Progenitor cell of endocrine pancreas (in vitro differentiated cells): Measurements from ENCODE around the gene AGMAT. TPM values are rescaled to one million over a fixed set of nuclear protein-coding genes. Genes with fewer than 3 reads are reported as not detected.

Source experiments
- DNase-seq: peaks from one replicate; pipeline ENCODE4 v3.0.0; 2021; ENCODE audit warnings: low spot score; ENCODE audit not compliant: unreplicated experiment
- H3K27ac Mint-ChIP-seq: 2 replicates; pipeline ENCODE4 v1.8.0; 2021; ENCODE audit warnings: mild to moderate bottlenecking, moderate library complexity, mixed read lengths
- H3K27me3 Mint-ChIP-seq: 2 replicates; pipeline ENCODE4 v1.8.0; 2021; ENCODE audit warnings: mixed read lengths
- H3K36me3 Mint-ChIP-seq: 2 replicates; pipeline ENCODE4 v1.8.0; 2022; ENCODE audit warnings: mixed read lengths; ENCODE audit not compliant: insufficient read depth
- H3K4me1 Mint-ChIP-seq: 2 replicates; pipeline ENCODE4 v1.8.0; 2021; ENCODE audit warnings: low read depth, mixed read lengths
- H3K4me3 Mint-ChIP-seq: 2 replicates; pipeline ENCODE4 v1.8.0; 2021; ENCODE audit warnings: low read depth, mild to moderate bottlenecking, moderate library complexity, mixed read lengths
- H3K9me3 Mint-ChIP-seq: 2 replicates; pipeline ENCODE4 v1.8.0; 2021; ENCODE audit warnings: low read depth, mixed read lengths
- total RNA-seq: library from RNA; stranded (reverse); gene quantifications from 2 replicates; pipeline ENCODE4 v1.2.1, GENCODE V29; 2021
- TF ChIP-seq, protein P1 (sequence below): fragments of 200-600 bp; sonication (generic); IDR thresholded peaks from one replicate; pipeline ENCODE4 v1.5.0; 2021; ENCODE audit warnings: antibody characterized with exemption, mild to moderate bottlenecking; ENCODE audit not compliant: unreplicated experiment

The AGMAT gene
- total RNA-seq, 1 donor from 2014 or later: 3.1 TPM

- Mint-ChIP-seq H3K36me3 (peaks cover 2% of the 10 kb centered on the region), H3K27ac (peak overlapping the region; percentile 41), H3K4me1 (peaks cover 24% of the 10 kb centered on the region), H3K27me3 (no peaks in the 10 kb centered on the region), H3K9me3 (no peaks in the 10 kb centered on the region), H3K4me3 (no peak overlapping the region)
- TF ChIP-seq, protein P1, sequence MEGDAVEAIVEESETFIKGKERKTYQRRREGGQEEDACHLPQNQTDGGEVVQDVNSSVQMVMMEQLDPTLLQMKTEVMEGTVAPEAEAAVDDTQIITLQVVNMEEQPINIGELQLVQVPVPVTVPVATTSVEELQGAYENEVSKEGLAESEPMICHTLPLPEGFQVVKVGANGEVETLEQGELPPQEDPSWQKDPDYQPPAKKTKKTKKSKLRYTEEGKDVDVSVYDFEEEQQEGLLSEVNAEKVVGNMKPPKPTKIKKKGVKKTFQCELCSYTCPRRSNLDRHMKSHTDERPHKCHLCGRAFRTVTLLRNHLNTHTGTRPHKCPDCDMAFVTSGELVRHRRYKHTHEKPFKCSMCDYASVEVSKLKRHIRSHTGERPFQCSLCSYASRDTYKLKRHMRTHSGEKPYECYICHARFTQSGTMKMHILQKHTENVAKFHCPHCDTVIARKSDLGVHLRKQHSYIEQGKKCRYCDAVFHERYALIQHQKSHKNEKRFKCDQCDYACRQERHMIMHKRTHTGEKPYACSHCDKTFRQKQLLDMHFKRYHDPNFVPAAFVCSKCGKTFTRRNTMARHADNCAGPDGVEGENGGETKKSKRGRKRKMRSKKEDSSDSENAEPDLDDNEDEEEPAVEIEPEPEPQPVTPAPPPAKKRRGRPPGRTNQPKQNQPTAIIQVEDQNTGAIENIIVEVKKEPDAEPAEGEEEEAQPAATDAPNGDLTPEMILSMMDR: no peak
- no peak for DNase-seq
Measured at GRCh38 chr1:15620902-15621682, 36.2 kb upstream of the AGMAT start.

DNA sequence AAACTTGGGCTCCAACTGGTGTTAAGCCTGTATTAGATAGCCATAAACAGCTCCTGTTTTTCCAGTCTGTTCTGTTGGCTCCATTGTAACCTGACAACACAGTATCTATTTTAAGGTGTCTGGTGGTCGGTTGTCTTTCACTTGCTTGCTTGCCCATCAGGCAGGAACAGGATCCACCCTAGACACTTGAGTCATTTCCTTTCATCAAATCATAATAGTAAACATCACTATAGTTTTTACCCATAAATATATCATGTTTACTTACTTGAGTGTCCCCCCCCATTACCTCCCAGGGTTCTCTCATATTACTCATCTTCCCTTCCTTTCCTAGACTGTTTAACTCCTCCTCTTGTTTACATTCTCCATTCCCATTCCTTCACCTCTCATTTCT lies 35.3 kb upstream of the AGMAT start:
- H3K27me3 Mint-ChIP-seq: no peaks in the 10 kb centered on the region
- H3K9me3 Mint-ChIP-seq: no peaks in the 10 kb centered on the region
- H3K27ac Mint-ChIP-seq: no peak overlapping the region
- H3K36me3 Mint-ChIP-seq: peaks cover 2% of the 10 kb centered on the region
- peak overlapping the region; percentile 40 for H3K4me3 Mint-ChIP-seq
- no peak for DNase-seq
- TF ChIP-seq, protein P1: no peak
- H3K4me1 Mint-ChIP-seq: peaks cover 29% of the 10 kb centered on the region

DNA sequence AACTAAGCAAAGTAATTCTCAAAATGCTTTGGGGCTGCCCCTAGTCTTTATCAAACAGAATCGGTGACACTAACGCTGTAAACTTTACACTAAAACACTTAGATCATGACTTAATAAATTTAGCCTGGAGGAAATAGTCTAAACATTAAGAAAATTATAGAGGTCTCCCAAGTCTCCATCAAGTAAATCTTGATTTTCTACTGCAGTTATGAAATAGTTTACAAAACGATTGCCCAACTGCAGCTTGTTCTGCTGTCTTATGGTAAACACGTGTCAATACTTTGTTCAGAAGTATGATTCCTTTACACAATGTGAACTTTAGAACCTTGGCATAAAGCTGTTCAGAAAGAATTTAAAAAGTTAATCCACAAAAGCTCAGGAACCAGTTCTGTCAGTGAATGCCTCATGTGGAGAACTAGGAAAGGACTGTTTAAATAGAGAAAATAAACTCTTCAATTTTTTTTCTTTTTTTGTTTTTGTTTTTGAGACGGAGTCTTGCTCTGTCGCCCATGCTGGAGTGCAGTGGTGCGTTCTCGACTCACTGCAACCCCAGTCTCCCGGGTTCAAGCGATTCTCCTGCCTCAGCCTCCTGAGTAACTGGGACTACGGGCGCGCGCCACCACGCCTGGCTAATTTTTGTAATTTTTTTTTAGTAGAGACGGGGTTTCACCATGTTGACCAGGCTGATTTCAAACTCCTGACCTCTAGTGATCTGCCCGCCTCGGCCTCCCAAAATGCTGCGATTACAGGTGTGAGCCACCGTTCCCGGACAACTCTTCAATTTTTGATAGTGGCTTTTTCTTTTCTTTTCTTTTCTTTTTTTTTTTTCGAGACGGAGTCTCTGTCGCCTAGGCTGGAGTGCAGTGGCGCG lies 34.0 kb upstream of the AGMAT start:
- TF ChIP-seq, protein P1: no peak
- H3K4me1 Mint-ChIP-seq: peaks cover 30% of the 10 kb centered on the region
- DNase-seq: no peak
- peak overlapping the region; percentile 96 for H3K27ac Mint-ChIP-seq
- no peaks in the 10 kb centered on the region for H3K9me3 Mint-ChIP-seq
- peaks cover 2% of the 10 kb centered on the region for H3K36me3 Mint-ChIP-seq
- H3K4me3 Mint-ChIP-seq: peak overlapping the region; percentile 91
- H3K27me3 Mint-ChIP-seq: no peaks in the 10 kb centered on the region

GRCh38 chr1:15618077-15618654 lies 33.3 kb upstream of the AGMAT start:
- no peaks in the 10 kb centered on the region for H3K27me3 Mint-ChIP-seq
- peaks cover 30% of the 10 kb centered on the region for H3K4me1 Mint-ChIP-seq
- H3K4me3 Mint-ChIP-seq: peak overlapping the region; percentile 91
- peak overlapping the region; percentile 96 for H3K27ac Mint-ChIP-seq
- no peak for DNase-seq
- peaks cover 2% of the 10 kb centered on the region for H3K36me3 Mint-ChIP-seq
- TF ChIP-seq, protein P1: no peak
- H3K9me3 Mint-ChIP-seq: no peaks in the 10 kb centered on the region
